ENCODE data around the gene OPRPN.

GRCh38 chr4:70443329-70443728 is 45.6 kb downstream of the OPRPN start:
- no peak for TF ChIP-seq CTCF (conservative IDR thresholded peaks at IDR 0.05 in 1 of 2, IDR thresholded peaks at IDR 0.05 in 1 of 2; ENCODE audit: low read depth in 1 of 2, low read length in 2 of 2)
- TF ChIP-seq EZH2 (IDR thresholded peaks at IDR 0.05; ENCODE audit: low read length, missing control alignments), result no peak
